ENCODE data around the gene PRELID1. TPM values are rescaled to one million over a fixed set of nuclear protein-coding genes. Genes with fewer than 3 reads are reported as not detected.

The PRELID1 gene
- total RNA-seq, 2 donors from 2014 or later: 161 to 206 TPM

DNA sequence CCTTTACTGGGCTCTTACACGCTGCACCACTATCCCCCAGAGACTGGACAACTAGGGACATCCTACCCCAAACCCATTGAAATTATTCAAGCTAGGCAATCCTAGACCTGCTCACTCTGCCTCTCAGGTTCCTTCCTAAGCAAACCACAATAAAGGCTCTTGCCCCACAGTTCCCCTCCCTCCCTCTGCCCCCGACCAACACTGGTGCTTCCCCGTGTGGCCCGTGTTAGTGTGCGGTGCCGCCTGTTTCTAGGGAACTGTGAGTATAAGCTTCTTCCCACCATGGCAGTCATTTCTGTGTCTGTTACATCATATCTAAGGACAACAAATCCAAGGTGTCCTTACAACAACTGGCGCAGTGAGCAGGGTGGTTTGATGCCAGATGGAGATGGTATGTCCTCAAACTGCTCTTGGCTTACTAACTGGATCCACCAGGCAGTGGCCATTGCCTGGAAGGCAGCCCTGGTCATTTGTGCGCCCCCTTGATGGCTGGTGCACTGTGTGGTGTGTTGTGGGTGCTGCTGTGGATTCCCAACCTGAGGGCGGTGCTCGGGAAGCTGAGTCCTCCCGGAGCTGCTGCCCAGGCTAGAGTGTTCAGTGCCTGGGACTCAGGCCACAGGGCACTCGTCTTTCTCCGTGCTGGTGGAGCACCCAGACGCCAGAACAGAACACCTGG lies 16.5 kb downstream of the PRELID1 start:
- DNase-seq (ENCODE audit: low spot score in 2 of 2) (no peak), ATAC-seq (peak in 1 of 2 donors; percentile 81)
- no peaks in the 10 kb centered on the region for H3K36me3 Mint-ChIP-seq
- no peak overlapping the region for H3K27ac Mint-ChIP-seq
- no peaks in the 10 kb centered on the region for H3K9me3 Mint-ChIP-seq

DNA sequence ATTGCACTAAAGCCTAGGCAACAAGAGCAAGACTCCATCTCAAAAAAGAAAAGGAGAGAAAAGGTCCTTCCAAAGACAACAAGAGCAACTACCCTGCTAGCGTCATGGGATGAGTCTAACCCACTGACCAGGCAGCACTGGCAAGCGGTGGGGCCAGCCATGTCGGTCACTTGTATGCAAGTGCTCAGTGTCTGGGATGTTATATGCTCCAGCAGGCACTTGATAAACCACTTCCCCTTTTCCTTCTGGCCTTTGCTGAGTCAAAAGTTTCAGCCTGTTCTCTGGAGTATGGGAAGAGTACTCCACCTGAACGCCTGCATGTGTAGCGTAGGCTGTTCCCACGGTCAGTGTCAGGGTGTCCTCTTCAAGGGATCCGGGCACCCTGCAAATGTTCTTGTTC lies 17.3 kb downstream of the PRELID1 start:
- H3K36me3 Mint-ChIP-seq: no peaks in the 10 kb centered on the region
- no peak for DNase-seq (ENCODE audit: low spot score in 2 of 2)
- no peak for ATAC-seq
- no peak overlapping the region for H3K27ac Mint-ChIP-seq
- no peaks in the 10 kb centered on the region for H3K9me3 Mint-ChIP-seq

DNA sequence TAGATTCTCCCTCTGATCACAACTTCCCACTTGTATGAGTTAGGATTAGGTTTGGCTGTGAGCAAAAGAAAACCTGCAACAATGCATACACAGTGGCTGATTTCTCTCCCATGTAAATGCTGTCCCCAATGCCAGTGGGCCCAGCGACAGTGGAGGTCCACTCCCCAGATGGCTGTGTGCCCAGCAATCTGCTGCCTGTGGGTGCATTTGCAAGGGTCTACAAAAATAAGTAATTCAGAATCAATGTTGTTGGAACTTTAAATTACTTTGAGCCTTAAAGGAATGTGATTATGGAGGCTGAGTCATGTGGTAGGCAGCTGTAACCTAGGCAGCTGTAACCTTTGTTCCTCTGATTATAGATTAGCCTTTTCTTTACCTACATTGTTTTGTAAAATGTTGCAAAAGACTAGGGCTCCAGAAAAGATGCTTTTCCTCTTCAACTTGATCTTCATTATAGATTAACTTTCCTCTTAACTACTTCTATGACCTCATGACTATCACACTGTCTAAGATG lies 22.3 kb downstream of the PRELID1 start:
- no peak for DNase-seq (ENCODE audit: low spot score in 2 of 2)
- no peaks in the 10 kb centered on the region for H3K9me3 Mint-ChIP-seq
- H3K36me3 Mint-ChIP-seq: no peaks in the 10 kb centered on the region
- no peak for ATAC-seq
- H3K27ac Mint-ChIP-seq: peak overlapping the region in 1 of 2 donors; percentile 12

DNA sequence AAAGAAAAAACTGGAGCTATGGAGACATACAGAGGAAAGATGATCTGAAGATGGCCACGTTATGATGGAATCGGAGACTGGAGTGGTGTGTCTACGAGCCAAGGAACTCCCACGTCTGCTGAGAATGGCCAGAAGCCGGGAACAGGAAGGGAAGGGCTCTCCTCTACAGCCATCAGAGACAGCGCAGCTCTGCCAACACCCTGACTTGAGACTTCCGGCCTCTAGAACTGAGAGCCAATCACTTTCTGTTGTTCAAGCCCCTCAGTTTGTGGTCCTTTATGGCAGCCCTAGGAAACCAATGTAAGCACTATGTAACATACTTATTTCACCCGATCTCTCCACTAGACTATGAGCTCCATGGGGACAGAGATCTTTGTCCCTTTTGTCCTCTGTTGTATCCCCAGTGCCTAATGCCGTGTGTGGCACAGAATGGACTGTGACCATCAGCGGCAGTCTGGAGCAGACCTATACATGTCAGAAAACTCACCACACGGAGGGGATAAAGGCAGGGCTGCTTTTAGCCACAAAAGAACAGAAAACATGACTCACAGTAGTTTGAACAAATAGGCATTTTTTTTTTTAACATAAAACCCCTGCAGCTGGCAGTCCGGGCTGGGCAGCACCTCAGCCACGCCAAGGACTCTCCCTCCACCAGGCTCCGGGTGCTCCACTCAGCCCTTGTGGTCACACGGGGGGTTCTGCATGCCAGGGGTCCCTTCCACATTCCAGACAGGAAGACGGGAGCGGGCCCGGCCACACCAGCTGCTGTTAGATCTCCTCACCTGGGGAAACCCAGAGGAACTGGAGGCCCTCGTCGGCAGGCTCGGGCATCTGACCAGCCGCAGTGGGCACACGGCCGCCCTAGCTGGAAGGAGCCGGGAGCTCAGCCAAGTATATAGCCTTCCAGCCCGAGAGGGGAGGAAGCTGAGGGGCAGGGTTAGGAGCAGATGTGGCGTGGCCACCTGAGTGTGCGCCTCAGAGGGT lies 24.2 kb downstream of the PRELID1 start:
- Mint-ChIP-seq H3K36me3 (no peaks in the 10 kb centered on the region), H3K9me3 (no peaks in the 10 kb centered on the region), H3K27ac (peak overlapping the region; percentile 82 to 84)
- DNase-seq (ENCODE audit: low spot score in 2 of 2) (no peak), ATAC-seq (peak; percentile 88 to 90)

DNA sequence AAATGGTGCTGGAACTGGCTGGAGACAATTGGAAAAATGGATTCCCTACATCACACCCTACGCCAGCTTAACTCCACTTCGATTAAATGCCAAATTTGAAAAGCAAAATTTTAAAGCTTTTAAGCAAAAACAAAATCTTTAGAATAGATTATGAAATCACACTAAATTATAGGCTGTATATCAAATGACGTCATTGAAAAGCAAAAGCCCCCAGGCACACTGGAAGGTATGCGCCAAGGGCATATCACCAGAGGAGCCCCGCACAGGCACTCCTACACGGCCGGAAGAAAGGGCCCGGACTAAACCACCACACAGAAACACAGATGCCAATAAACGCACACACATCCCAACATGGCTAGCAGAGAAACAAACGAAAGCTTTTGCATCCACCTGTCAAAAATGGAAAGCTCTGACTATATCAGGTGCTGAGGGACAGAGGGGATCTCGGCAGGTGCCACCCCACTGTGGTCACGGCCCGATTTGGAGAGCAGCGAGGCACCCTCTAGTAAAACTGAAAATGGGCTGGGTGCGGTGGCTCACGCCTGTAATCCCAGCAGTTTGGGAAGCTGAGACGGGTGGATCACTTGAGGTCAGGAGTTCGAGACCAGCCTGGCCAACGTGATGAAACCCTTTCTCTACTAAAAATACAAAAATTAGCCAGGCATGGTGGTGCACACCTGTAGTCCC lies 25.1 kb downstream of the PRELID1 start:
- H3K27ac Mint-ChIP-seq: peak overlapping the region in 1 of 2 donors; percentile 84
- H3K36me3 Mint-ChIP-seq: no peaks in the 10 kb centered on the region
- no peak for ATAC-seq
- no peaks in the 10 kb centered on the region for H3K9me3 Mint-ChIP-seq
- DNase-seq (ENCODE audit: low spot score in 2 of 2): no peak

DNA sequence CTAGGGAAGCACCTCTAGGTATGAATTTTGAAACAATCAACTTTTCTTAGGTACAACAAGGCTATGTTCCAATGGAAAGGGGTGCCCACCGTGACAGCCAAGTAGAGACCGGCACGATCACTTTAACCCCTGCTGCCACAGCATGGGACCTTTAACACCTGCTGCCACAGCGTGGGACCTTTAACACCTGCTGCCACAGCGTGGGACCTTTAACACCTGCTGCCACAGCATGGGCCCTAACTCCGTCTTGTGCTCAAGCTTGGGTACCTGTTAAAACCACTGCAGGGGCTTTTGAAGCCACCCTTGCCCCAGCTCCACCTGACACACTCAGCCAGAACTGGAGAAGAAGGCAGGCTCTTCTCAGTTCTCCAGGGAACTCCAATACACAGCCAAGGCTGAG lies 26.3 kb downstream of the PRELID1 start:
- no peak for DNase-seq (ENCODE audit: low spot score in 2 of 2)
- H3K27ac Mint-ChIP-seq: no peak overlapping the region
- peaks cover 0 to 7% of the 10 kb centered on the region in 2 donors for H3K36me3 Mint-ChIP-seq
- no peaks in the 10 kb centered on the region for H3K9me3 Mint-ChIP-seq
- ATAC-seq: no peak

DNA sequence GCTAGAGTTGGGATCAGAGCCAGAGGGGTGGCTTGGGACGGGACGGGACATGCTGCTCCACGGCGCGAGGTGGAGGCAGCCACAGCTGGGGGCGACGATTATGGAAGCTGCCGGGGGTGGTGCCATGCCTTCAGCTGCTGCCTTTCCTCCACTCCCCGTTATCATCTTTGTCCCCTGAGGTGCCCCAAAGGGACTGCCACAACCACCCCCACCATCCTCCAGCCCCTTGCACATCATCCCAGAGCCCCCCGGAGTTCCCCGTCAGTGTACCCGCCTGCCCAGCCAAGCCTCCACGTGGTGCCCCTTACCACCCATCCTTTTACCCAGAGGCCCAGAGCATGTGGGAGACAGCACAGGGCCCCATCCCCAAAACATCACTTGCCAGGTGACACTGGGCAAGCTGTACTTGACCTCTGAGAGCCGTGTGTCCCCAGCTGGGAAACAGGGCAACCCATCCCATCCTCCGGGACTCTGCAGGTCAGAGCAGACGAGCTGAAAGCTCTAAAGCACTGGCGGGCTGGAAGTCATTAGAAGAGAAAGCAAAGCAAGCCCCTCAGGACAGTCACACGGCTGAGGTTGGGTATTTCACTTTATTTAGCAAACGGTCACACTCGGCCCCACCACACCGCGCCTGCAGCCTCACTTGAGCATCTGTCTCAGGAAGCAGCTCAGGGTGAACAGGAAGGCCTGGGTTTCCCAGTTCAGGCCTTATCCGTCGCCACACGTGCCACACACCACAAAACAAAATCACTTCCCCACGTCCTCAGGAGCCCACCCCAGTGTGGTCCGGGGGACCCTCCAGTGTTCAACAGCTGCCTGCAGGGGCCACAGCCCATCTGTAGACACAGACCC lies 27.6 kb downstream of the PRELID1 start:
- ATAC-seq (no peak), DNase-seq (ENCODE audit: low spot score in 2 of 2) (no peak)
- peak overlapping the region in 1 of 2 donors; percentile 55 for H3K27ac Mint-ChIP-seq
- no peaks in the 10 kb centered on the region for H3K9me3 Mint-ChIP-seq
- H3K36me3 Mint-ChIP-seq: peaks cover 7 to 10% of the 10 kb centered on the region in 2 donors

DNA sequence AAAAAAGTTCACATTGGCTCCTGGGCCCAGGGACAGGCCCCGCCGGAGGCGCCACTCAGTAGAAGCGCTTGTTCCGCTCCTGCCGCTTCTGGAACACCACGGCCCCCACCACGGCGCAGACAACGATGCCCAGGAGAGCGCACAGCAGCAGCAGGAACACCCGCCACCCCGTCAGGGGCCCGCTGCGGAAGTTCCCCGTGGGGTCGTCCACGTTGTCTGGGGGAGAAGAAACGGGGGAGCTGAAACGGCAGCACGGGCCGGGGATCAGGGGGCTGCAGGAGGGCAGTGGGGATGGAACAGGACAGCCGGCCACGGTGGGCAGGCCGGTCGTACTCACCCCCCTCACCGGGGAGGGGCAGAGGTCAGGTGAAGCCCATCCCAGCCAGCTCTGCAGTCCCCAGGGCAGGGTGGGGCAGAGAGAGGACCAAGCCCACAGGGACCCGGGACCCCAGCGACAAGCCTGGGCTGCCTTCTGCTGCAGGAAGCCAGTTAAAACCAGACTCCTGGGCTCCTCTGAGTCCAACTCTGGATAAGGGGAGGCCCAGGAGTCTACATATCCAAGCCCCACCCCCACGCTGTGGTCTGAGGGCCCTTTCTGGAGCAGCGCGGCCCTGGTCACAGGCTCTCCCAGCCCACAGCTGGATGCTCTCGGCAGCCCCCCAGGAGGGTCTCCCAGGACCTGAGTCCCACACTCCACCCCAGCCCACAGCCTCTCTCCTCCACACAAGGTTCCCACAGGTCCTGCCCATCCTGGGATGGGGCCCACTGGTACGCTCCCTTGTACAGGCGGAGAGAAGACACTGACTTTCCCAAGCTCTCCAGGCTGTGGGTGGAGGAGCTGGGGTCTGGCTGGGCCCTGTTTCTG lies 28.7 kb downstream of the PRELID1 start:
- Mint-ChIP-seq H3K9me3 (no peaks in the 10 kb centered on the region), H3K36me3 (peaks cover 10 to 11% of the 10 kb centered on the region in 2 donors), H3K27ac (peak overlapping the region in 1 of 2 donors; percentile 23)
- ATAC-seq (no peak), DNase-seq (ENCODE audit: low spot score in 2 of 2) (no peak)

DNA sequence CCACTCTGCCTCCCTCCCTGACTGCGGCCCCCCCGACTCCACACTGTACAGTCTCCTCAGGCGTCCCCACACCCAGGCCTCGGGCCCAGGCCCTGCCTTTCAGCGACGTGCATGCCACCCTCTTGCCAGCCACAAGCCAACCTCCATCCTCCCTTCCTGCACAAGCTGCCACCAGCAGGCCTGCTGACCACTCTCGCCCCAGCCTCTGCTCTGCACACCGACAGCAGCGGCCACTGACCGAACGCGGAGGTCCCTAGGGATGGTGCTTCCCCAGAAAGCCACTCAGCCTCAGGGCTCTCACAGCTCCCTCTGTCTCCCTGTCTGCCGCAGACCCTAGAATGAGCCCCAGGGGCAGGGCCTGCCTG lies 29.3 kb downstream of the PRELID1 start:
- H3K36me3 Mint-ChIP-seq: peaks cover 10 to 11% of the 10 kb centered on the region in 2 donors
- no peaks in the 10 kb centered on the region for H3K9me3 Mint-ChIP-seq
- peak overlapping the region; percentile 23 to 66 for H3K27ac Mint-ChIP-seq
- DNase-seq (ENCODE audit: low spot score in 2 of 2) (no peak), ATAC-seq (no peak)

DNA sequence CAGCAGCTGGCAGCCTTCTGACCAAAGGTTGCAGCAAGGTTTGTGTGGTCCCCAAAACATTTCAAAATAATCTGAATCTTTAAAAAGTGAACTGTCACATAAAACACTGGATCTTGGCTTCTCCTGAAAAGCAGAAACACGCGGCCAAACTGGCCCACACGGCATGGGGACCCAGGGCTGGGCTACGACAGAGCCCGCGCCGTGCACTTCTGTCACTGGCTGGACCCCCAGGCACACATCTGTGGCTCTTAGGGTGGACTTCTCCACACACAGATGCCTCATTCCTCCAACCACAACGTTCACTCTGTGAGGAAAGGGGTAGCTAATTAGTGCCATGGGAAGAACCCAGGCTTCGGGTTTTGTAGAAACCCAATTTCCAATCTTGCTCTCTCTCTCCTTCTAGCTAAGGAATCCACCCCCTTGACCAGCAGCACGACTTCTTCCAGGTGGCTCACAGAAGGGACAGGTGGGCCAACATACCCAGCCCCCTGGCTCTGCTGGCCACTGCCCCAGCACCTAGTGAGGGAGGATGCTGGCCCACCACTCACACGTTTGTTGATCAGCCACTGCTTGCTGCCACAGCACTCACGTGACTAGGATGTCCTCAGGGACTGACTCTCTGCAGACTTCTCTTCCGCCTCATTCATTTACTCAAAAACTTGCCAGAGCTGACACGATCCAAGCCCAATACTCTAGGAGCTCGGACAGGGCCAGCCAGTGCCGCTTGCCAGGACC lies 30.0 kb downstream of the PRELID1 start:
- DNase-seq (ENCODE audit: low spot score in 2 of 2): no peak
- no peaks in the 10 kb centered on the region for H3K9me3 Mint-ChIP-seq
- peak overlapping the region; percentile 23 to 44 for H3K27ac Mint-ChIP-seq
- ATAC-seq: no peak
- H3K36me3 Mint-ChIP-seq: peaks cover 10 to 11% of the 10 kb centered on the region in 2 donors

DNA sequence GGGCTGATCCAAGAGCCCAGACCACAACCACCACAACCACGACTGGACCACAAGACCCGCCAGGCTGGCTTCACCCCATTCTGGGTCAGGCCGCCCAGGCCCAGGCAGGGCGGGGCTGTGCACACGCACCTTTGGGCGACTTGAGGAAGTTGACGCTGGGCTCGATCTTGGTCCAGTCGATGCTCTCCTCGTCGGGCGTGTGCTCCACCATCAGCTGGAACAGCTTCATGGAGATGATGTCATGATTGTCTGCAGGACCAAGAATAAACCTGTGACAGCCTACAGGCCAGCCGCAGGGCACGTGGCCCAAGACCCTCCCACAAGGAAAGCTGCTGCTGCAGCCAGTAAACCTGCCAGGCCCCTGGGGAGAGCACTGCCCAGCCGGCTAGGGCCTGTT lies 30.6 kb downstream of the PRELID1 start:
- H3K27ac Mint-ChIP-seq: peak overlapping the region in 1 of 2 donors; percentile 44
- no peaks in the 10 kb centered on the region for H3K9me3 Mint-ChIP-seq
- ATAC-seq: no peak
- no peak for DNase-seq (ENCODE audit: low spot score in 2 of 2)
- peaks cover 10 to 11% of the 10 kb centered on the region in 2 donors for H3K36me3 Mint-ChIP-seq

DNA sequence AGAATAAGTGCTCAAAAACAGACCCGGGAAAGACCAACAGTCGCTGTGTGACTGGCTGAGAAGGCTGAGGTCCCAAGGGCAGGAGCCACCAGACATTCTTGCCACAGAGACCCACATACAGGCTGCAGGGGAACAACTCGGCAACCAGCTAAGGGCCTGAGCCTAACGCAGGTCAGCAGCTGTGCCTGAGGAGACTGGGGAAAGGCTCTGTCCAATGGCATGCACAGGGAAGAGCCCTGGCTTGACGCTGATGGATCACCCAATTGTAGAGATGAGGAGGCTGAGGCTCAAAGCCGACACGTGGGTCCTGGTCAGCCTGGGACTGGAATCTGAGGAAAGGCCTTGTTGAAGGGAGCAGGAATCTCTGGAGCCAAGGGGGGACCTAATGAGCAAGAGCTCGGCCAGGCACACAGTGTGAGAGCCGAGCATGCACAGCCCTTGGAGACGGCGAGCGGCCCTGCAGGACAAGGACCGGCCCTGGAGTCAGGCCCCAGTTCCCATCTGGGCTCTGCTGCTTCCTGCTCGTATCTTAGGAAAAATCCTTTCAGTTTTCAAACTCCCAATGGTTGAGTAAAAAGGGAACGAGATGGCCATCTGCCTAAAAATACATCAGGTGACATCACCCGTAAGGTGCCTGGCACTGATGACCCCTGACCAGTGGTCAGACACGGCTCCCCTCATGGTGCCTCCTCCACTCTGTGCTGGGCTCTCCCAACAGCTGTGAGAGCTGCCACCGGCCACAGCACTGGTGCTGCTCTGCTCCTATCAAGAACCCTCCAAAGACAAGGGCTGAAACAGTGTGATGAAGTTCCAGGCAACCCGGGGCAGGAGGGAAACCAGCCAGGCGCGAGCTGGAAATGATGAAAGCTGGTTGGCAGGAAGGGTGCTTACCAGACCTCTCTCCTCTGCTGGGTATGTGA lies 31.4 kb downstream of the PRELID1 start:
- Mint-ChIP-seq H3K9me3 (no peaks in the 10 kb centered on the region), H3K36me3 (peaks cover 18 to 20% of the 10 kb centered on the region in 2 donors), H3K27ac (peak overlapping the region in 1 of 2 donors; percentile 65)
- no peak for DNase-seq (ENCODE audit: low spot score in 2 of 2)
- ATAC-seq: no peak

DNA sequence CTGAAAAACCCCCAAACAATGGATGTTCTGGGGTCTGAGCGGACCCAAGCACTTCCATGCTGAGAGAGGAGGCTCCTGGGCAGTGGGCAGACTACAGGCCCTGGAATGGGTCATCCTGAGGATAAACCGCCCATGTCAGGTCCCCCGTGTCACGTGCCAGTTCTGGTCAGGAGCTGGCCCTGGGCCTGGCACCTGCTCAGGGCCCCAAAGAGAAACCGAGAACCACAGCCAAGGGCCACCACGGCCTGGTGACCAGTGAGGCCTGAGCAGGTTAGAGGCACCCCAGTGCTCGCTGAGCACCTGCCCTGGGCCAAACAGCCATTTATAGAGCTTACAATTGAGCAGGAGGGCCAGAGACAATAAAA lies 32.1 kb downstream of the PRELID1 start:
- DNase-seq (ENCODE audit: low spot score in 2 of 2) (no peak), ATAC-seq (no peak)
- Mint-ChIP-seq H3K27ac (peak overlapping the region; percentile 19 to 65), H3K9me3 (no peaks in the 10 kb centered on the region), H3K36me3 (peaks cover 18 to 24% of the 10 kb centered on the region in 2 donors)

DNA sequence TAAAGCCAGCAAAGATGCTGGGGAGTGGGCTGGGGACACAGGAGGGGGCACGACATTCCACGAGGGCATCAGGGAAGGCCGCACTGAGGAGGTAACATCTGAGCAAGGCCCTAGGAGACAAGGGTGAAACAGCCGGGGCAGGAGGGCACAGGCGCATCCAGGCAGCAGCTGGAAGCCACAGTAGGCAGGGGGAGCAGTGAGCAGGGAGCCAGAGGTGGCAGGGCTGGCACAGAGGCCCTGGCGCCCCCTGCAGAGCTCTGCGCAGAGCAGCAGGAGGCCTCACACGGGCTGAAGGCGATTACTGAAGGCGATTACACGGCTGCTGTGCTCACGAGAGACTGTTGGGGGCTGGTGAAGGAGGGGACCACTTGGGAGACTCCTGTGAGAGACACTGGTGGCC lies 32.5 kb downstream of the PRELID1 start:
- H3K27ac Mint-ChIP-seq: peak overlapping the region; percentile 25 to 60

More for the DNA sequence above, 32.5 kb downstream of the PRELID1 start:
- DNase-seq (ENCODE audit: low spot score in 2 of 2): peak in 1 of 2 donors; percentile 48
- Mint-ChIP-seq H3K9me3 (no peaks in the 10 kb centered on the region), H3K36me3 (peaks cover 18 to 24% of the 10 kb centered on the region in 2 donors)
- peak; percentile 59 to 83 for ATAC-seq
